ENCODE data around the gene ATP9A. TPM values are rescaled to one million over a fixed set of nuclear protein-coding genes. Genes with fewer than 3 reads are reported as not detected.

ATP9A gene
- total RNA-seq, 1 experiment from 2014 or later = 0.20 TPM

GRCh38 chr20:51600016-51600420, 168.2 kb downstream of the ATP9A start:
- H3K36me3 ChIP-seq = no peaks in the 10 kb centered on the region
- peaks cover 3% of the 10 kb centered on the region; the same call in 1 of the 2 replicates for H3K4me1 ChIP-seq
- no peak overlapping the region for H3K4me3 ChIP-seq
- no peaks in the 10 kb centered on the region for H3K9me3 ChIP-seq (replicated peaks)
- no peak for DNase-seq
- no peak overlapping the region for H3K27ac ChIP-seq
- H3K27me3 ChIP-seq = peaks cover 66% of the 10 kb centered on the region

DNA sequence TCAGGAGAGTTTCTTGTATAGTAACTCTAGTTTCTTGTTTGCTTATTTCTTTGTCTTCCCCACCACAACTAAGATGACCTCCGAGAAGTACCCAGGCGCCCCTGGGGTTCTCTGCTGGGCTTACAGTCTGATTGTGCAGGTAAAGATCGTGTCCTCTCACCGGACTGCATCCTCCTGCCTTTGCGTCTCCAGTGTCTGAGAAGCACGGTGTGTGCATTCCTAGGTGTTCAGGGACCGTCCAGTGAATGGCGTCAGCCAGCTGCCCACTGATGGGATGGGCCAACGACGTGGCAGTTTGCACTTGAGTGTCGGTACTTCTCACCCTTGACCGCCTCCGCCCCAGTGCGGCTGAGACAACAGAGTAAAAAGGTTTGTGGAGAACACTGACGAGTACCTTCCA, 169.6 kb downstream of the ATP9A start:
- Histone ChIP-seq H3K4me3 (no peak overlapping the region), H3K4me1 (no peaks in the 10 kb centered on the region), H3K27ac (no peak overlapping the region), H3K36me3 (no peaks in the 10 kb centered on the region), H3K9me3 (replicated peaks) (no peaks in the 10 kb centered on the region), H3K27me3 (peaks cover 61% of the 10 kb centered on the region)
- DNase-seq = no peak

DNA sequence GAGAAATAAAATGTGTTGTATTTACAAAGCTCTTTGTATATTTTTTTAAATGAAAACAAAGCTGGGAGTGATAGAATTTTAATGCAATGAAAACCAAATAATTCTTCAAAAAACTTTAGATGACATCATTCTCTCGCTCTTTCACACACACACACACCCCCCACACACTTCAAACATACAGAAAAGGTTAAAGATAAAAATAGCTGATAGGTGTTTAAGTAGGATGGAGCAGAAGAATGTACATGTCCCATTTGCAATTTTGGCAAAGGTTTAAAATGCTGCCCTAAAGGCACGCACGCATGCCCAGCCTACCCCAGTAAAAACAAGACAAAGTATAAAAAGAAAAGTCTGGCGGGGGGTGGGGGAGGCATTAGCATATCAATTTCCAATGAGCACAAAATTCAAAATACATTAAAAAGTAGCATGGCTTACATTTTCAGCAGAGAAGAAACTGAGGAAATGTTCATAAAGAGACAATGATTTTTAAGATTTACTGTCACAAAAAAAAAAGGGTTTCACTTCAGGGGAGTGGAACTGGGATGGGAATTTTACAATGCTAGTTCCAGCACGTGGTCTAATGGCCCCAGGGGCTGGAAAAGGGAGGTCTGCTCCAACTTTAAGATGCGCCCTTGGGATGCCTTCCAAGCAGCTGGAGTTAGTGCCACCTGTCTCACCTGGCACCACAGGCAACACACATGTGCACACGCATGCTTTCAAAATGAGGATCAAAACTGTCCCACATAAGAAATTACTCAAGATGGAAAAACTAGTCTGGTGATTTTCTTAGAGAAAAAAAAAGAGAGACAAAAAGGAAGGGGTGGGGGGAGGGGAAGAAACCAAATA, 170.6 kb downstream of the ATP9A start:
- no peak overlapping the region for H3K27ac ChIP-seq
- DNase-seq = no peak
- H3K9me3 ChIP-seq (replicated peaks) = no peaks in the 10 kb centered on the region
- peaks cover 63% of the 10 kb centered on the region for H3K27me3 ChIP-seq
- H3K4me1 ChIP-seq = no peaks in the 10 kb centered on the region
- H3K36me3 ChIP-seq = no peaks in the 10 kb centered on the region
- no peak overlapping the region for H3K4me3 ChIP-seq

- H3K9me3 ChIP-seq (replicated peaks) = no peaks in the 10 kb centered on the region
- no peak overlapping the region for H3K27ac ChIP-seq
- H3K36me3 ChIP-seq = no peaks in the 10 kb centered on the region
- no peak for DNase-seq
- H3K27me3 ChIP-seq = peaks cover 57% of the 10 kb centered on the region
- no peaks in the 10 kb centered on the region for H3K4me1 ChIP-seq
- H3K4me3 ChIP-seq = no peak overlapping the region
Measured at GRCh38 chr20:51596668-51597388, 171.4 kb downstream of the ATP9A start.

DNA sequence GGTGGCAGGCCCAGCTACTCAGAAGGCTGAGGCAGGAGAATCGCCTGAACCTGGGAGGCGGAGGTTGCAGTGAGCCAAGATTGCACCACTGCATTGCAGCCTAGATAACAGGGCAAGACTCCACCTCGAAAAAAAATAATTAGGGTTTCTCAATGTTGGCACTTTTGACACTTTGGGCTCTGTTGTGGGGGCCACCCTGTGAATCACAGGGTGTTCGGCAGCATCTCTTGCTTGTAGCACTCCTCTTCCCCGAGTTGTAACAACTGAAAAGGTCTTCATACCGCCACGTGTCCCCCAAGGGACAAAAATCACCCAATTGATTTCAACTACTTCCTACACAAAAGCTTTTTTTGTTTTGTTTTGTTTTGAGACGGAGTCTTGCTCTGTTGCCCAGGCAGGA, 172.4 kb downstream of the ATP9A start:
- Histone ChIP-seq H3K4me3 (no peak overlapping the region), H3K27ac (no peak overlapping the region), H3K4me1 (no peaks in the 10 kb centered on the region), H3K9me3 (replicated peaks) (no peaks in the 10 kb centered on the region), H3K27me3 (peaks cover 46% of the 10 kb centered on the region), H3K36me3 (no peaks in the 10 kb centered on the region)
- no peak for DNase-seq

- Histone ChIP-seq H3K4me3 (no peak overlapping the region), H3K36me3 (no peaks in the 10 kb centered on the region), H3K27me3 (peaks cover 41% of the 10 kb centered on the region), H3K27ac (no peak overlapping the region), H3K4me1 (no peaks in the 10 kb centered on the region), H3K9me3 (replicated peaks) (no peaks in the 10 kb centered on the region)
- peak; percentile 85 to 89 for DNase-seq
Measured at GRCh38 chr20:51595058-51595532, 173.1 kb downstream of the ATP9A start.

- no peaks in the 10 kb centered on the region for H3K36me3 ChIP-seq
- no peak overlapping the region for H3K4me3 ChIP-seq
- peaks cover 34% of the 10 kb centered on the region for H3K27me3 ChIP-seq
- H3K9me3 ChIP-seq (replicated peaks) = no peaks in the 10 kb centered on the region
- H3K27ac ChIP-seq = no peak overlapping the region
- no peaks in the 10 kb centered on the region for H3K4me1 ChIP-seq
- DNase-seq = no peak
Measured at GRCh38 chr20:51594236-51595057, 173.7 kb downstream of the ATP9A start.

DNA sequence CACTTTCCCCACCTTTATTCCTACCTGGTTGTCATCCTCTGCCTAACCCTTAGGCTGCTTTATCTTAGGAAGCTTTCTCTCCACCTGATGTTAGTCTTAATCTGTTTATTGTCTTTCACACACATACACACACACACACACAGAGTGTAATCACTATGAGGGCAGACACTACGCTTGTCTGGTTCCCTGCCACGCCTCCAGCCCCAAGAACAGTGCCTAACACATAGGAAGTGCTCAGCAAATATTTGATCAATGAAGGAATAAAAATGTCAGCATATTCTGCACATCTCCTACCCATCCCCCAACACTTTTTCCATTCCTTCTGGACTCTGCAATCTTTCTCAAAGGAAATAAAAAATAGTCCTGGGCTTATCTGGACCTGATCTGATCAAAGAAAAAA, 174.6 kb downstream of the ATP9A start:
- H3K4me3 ChIP-seq = no peak overlapping the region
- no peaks in the 10 kb centered on the region for H3K4me1 ChIP-seq
- no peaks in the 10 kb centered on the region for H3K9me3 ChIP-seq (replicated peaks)
- H3K36me3 ChIP-seq = no peaks in the 10 kb centered on the region
- DNase-seq = no peak
- H3K27me3 ChIP-seq = peaks cover 26% of the 10 kb centered on the region
- no peak overlapping the region for H3K27ac ChIP-seq

GRCh38 chr20:51592564-51592963, 175.6 kb downstream of the ATP9A start:
- H3K4me3 ChIP-seq = no peak overlapping the region
- peaks cover 21% of the 10 kb centered on the region; the same call in 1 of the 2 replicates for H3K27me3 ChIP-seq
- no peaks in the 10 kb centered on the region for H3K36me3 ChIP-seq
- no peaks in the 10 kb centered on the region for H3K9me3 ChIP-seq (replicated peaks)
- no peak overlapping the region for H3K27ac ChIP-seq
- DNase-seq = no peak
- H3K4me1 ChIP-seq = no peaks in the 10 kb centered on the region

DNA sequence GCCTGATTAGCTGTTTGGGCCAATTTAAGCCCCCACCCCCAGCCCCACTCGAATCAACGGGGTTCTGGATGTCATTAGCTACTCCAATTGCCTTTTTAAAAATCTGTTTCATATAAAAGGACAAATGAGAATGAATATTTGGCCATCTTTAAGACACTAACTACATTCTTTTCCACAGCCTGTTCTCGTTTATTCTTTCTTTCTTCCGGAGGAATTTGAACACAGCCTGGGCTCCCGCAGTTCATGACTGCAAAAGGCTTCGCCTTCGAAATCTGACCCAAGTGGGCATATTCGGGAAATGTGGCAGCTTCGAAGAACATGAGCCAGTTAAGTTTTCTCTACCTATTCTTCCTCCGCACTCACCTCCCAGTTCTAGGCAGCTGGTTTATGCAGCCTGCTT, 176.3 kb downstream of the ATP9A start:
- H3K9me3 ChIP-seq (replicated peaks) = no peaks in the 10 kb centered on the region
- no peak for DNase-seq
- peaks cover 15% of the 10 kb centered on the region; the same call in 1 of the 2 replicates for H3K27me3 ChIP-seq

DNA sequence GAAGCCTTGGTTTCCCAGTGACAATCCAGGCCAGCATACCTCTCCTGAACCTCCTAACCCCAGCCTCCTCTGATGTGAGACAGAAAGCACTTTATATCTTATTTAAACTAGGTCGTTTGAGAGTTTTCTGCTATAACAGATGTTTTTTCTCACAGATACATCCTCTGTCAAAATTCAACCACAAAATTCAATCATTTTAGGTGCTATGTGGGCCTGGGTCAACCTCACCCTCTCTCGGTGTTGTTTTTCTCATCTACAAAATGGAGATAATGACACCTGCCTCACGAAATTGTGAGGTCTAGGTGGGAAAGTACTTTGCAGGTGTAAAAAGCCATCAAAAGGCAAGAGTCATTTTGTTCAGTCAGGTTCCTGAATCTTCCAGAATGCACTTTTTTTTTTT, 179.4 kb downstream of the ATP9A start:
- H3K9me3 ChIP-seq (replicated peaks) = no peaks in the 10 kb centered on the region
- DNase-seq = no peak
- peaks cover 3% of the 10 kb centered on the region; the same call in 1 of the 2 replicates for H3K27me3 ChIP-seq
- no peak overlapping the region for H3K4me3 ChIP-seq
- no peaks in the 10 kb centered on the region for H3K4me1 ChIP-seq
- H3K36me3 ChIP-seq = no peaks in the 10 kb centered on the region
- no peak overlapping the region for H3K27ac ChIP-seq

More for the DNA sequence above, 176.3 kb downstream of the ATP9A start:
- Histone ChIP-seq H3K27ac (no peak overlapping the region), H3K4me1 (no peaks in the 10 kb centered on the region), H3K36me3 (no peaks in the 10 kb centered on the region), H3K4me3 (no peak overlapping the region)

DNA sequence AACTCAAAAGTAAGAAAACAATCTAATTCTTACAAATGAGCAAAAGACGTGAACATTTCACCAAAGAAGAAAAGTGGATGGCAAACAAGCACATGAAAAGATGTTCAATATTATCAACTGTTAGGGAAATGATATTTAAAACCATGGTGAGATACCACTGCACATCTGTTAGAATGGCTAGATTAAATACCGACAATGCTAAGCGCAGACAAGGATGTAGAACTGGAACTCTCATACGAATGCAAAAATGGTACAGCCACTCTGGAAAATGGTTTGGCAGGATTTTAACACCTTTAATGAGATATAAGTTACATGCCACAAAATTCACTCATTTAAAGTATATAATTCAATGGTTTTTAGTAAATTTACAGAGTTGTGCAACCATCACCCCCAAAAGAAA, 181.0 kb downstream of the ATP9A start:
- no peaks in the 10 kb centered on the region for H3K4me1 ChIP-seq
- H3K36me3 ChIP-seq = no peaks in the 10 kb centered on the region
- no peak overlapping the region for H3K27ac ChIP-seq
- H3K9me3 ChIP-seq (replicated peaks) = no peaks in the 10 kb centered on the region
- H3K4me3 ChIP-seq = no peak overlapping the region
- DNase-seq = no peak
- no peaks in the 10 kb centered on the region for H3K27me3 ChIP-seq

GRCh38 chr20:51586005-51586440, 182.2 kb downstream of the ATP9A start:
- no peak overlapping the region for H3K27ac ChIP-seq
- no peak overlapping the region for H3K4me3 ChIP-seq
- DNase-seq = no peak
- no peaks in the 10 kb centered on the region for H3K27me3 ChIP-seq
- no peaks in the 10 kb centered on the region for H3K36me3 ChIP-seq
- H3K4me1 ChIP-seq = no peaks in the 10 kb centered on the region
- H3K9me3 ChIP-seq (replicated peaks) = no peaks in the 10 kb centered on the region

- Histone ChIP-seq H3K4me1 (no peaks in the 10 kb centered on the region), H3K36me3 (no peaks in the 10 kb centered on the region), H3K27ac (no peak overlapping the region), H3K4me3 (no peak overlapping the region), H3K27me3 (no peaks in the 10 kb centered on the region), H3K9me3 (replicated peaks) (no peaks in the 10 kb centered on the region)
- DNase-seq = no peak
Measured at GRCh38 chr20:51585148-51585547, 183.0 kb downstream of the ATP9A start.
